ENCODE measurements around the gene MMP20. TPM values are rescaled to one million over a fixed set of nuclear protein-coding genes. Genes with fewer than 3 reads are reported as not detected.

The MMP20 gene
- total RNA-seq, 1 donor from 2014 or later: not detected

DNA sequence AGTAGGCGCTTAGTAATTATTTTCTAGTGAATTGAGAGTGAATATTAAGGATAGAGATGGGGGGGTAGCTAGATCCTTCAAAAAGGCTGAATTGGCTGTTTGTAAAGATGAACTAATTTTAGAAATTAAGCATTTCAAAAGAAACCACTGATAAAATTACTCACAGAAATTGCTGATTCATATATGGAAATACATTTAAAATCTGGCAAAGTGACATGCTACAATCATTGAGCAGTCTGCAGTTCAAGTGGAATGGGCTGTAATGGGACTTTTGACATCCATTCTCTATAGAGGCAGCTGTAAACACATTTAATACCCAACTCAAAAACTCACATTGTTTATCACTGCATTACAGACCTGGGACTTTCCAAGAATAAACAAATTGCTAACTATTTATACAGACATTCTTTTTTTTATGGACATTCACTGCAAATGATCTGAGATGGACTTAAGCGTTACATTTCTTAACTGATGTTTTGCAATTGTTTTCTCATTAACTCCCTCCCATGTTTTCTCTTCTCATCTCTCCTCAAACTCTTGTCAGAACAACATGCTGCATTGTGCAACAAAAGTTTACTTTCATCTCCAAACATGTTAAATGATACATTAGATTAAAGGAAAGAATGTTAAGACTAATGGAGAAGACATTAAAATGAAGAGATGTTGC lies 52.4 kb downstream of the MMP20 start:
- Mint-ChIP-seq H3K4me1 (ENCODE audit: low read depth, unreplicated experiment) (no peaks in the 10 kb centered on the region), H3K27ac (ENCODE audit: unreplicated experiment) (no peak overlapping the region), H3K4me3 (ENCODE audit: unreplicated experiment) (no peak overlapping the region), H3K36me3 (ENCODE audit: low read depth, unreplicated experiment) (peaks cover 4% of the 10 kb centered on the region), H3K27me3 (ENCODE audit: low read depth, unreplicated experiment) (no peaks in the 10 kb centered on the region), H3K9me3 (ENCODE audit: unreplicated experiment) (peaks cover 9% of the 10 kb centered on the region)
- Histone ChIP-seq H4K20me1 (ENCODE audit: insufficient read depth, low read length) (no peaks in the 10 kb centered on the region), H3K4me3 (ENCODE audit: insufficient read depth, low read depth, low read length) (no peak overlapping the region), H3K9ac (ENCODE audit: low read length) (no peak overlapping the region), H2AFZ (ENCODE audit: low read depth, low read length) (no peak overlapping the region), H3K79me2 (ENCODE audit: insufficient read depth, low read length) (no peaks in the 10 kb centered on the region), H3K4me1 (ENCODE audit: insufficient read depth, low read length) (no peaks in the 10 kb centered on the region), H3K27ac (ENCODE audit: low read depth, low read length) (no peak overlapping the region), H3K9me3 (ENCODE audit: insufficient read depth, low read depth, low read length) (peaks cover 2% of the 10 kb centered on the region), H3K4me2 (ENCODE audit: low read length) (no peak overlapping the region), H3K27me3 (ENCODE audit: insufficient read depth, low read length) (no peaks in the 10 kb centered on the region), H3K36me3 (ENCODE audit: insufficient read depth, low read length) (no peaks in the 10 kb centered on the region)
- DNase-seq (ENCODE audit: low read depth) (no peak), FAIRE-seq (no peak)
- TF ChIP-seq, protein P1, sequence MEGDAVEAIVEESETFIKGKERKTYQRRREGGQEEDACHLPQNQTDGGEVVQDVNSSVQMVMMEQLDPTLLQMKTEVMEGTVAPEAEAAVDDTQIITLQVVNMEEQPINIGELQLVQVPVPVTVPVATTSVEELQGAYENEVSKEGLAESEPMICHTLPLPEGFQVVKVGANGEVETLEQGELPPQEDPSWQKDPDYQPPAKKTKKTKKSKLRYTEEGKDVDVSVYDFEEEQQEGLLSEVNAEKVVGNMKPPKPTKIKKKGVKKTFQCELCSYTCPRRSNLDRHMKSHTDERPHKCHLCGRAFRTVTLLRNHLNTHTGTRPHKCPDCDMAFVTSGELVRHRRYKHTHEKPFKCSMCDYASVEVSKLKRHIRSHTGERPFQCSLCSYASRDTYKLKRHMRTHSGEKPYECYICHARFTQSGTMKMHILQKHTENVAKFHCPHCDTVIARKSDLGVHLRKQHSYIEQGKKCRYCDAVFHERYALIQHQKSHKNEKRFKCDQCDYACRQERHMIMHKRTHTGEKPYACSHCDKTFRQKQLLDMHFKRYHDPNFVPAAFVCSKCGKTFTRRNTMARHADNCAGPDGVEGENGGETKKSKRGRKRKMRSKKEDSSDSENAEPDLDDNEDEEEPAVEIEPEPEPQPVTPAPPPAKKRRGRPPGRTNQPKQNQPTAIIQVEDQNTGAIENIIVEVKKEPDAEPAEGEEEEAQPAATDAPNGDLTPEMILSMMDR (IDR thresholded peaks at IDR 0.05; ENCODE audit: insufficient read depth, low read depth, low read length): no peak
- TF ChIP-seq EZH2 (IDR thresholded peaks at IDR 0.05; ENCODE audit: insufficient read depth, low read length): no peak

GRCh38 chr11:102568851-102569250 lies 56.3 kb downstream of the MMP20 start:
- Mint-ChIP-seq H3K27me3 (ENCODE audit: low read depth, unreplicated experiment) (no peaks in the 10 kb centered on the region), H3K4me1 (ENCODE audit: low read depth, unreplicated experiment) (peaks cover 4% of the 10 kb centered on the region), H3K27ac (ENCODE audit: unreplicated experiment) (no peak overlapping the region), H3K9me3 (ENCODE audit: unreplicated experiment) (peaks cover 19% of the 10 kb centered on the region), H3K36me3 (ENCODE audit: low read depth, unreplicated experiment) (peaks cover 8% of the 10 kb centered on the region), H3K4me3 (ENCODE audit: unreplicated experiment) (no peak overlapping the region)
- Histone ChIP-seq H2AFZ (ENCODE audit: low read depth, low read length) (no peak overlapping the region), H4K20me1 (ENCODE audit: insufficient read depth, low read length) (no peaks in the 10 kb centered on the region), H3K36me3 (ENCODE audit: insufficient read depth, low read length) (no peaks in the 10 kb centered on the region), H3K27me3 (ENCODE audit: insufficient read depth, low read length) (no peaks in the 10 kb centered on the region), H3K9ac (ENCODE audit: low read length) (no peak overlapping the region), H3K4me1 (ENCODE audit: insufficient read depth, low read length) (no peaks in the 10 kb centered on the region), H3K27ac (ENCODE audit: low read depth, low read length) (no peak overlapping the region), H3K4me3 (ENCODE audit: insufficient read depth, low read depth, low read length) (no peak overlapping the region), H3K9me3 (ENCODE audit: insufficient read depth, low read depth, low read length) (peaks cover 8% of the 10 kb centered on the region), H3K4me2 (ENCODE audit: low read length) (no peak overlapping the region), H3K79me2 (ENCODE audit: insufficient read depth, low read length) (no peaks in the 10 kb centered on the region)
- DNase-seq (ENCODE audit: low read depth) (no peak), FAIRE-seq (no peak)
- no peak for TF ChIP-seq EZH2 (IDR thresholded peaks at IDR 0.05; ENCODE audit: insufficient read depth, low read length)
- TF ChIP-seq, protein P1 (IDR thresholded peaks at IDR 0.05; ENCODE audit: insufficient read depth, low read depth, low read length): no peak

GRCh38 chr11:102566112-102566511 lies 59.0 kb downstream of the MMP20 start:
- Histone ChIP-seq H3K36me3 (ENCODE audit: insufficient read depth, low read length) (no peaks in the 10 kb centered on the region), H3K27me3 (ENCODE audit: insufficient read depth, low read length) (no peaks in the 10 kb centered on the region), H3K4me3 (ENCODE audit: insufficient read depth, low read depth, low read length) (no peak overlapping the region), H2AFZ (ENCODE audit: low read depth, low read length) (no peak overlapping the region), H3K4me1 (ENCODE audit: insufficient read depth, low read length) (peaks cover 2% of the 10 kb centered on the region), H4K20me1 (ENCODE audit: insufficient read depth, low read length) (no peaks in the 10 kb centered on the region), H3K9ac (ENCODE audit: low read length) (no peak overlapping the region), H3K79me2 (ENCODE audit: insufficient read depth, low read length) (no peaks in the 10 kb centered on the region), H3K4me2 (ENCODE audit: low read length) (no peak overlapping the region), H3K9me3 (ENCODE audit: insufficient read depth, low read depth, low read length) (peaks cover 8% of the 10 kb centered on the region), H3K27ac (ENCODE audit: low read depth, low read length) (no peak overlapping the region)
- no peak for FAIRE-seq
- Mint-ChIP-seq H3K4me1 (ENCODE audit: low read depth, unreplicated experiment) (peaks cover 8% of the 10 kb centered on the region), H3K36me3 (ENCODE audit: low read depth, unreplicated experiment) (peaks cover 8% of the 10 kb centered on the region), H3K9me3 (ENCODE audit: unreplicated experiment) (peaks cover 19% of the 10 kb centered on the region), H3K27ac (ENCODE audit: unreplicated experiment) (no peak overlapping the region), H3K27me3 (ENCODE audit: low read depth, unreplicated experiment) (no peaks in the 10 kb centered on the region), H3K4me3 (ENCODE audit: unreplicated experiment) (no peak overlapping the region)
- no peak for DNase-seq (ENCODE audit: low read depth)
- TF ChIP-seq, protein P1 (IDR thresholded peaks at IDR 0.05; ENCODE audit: insufficient read depth, low read depth, low read length): no peak
- no peak for TF ChIP-seq EZH2 (IDR thresholded peaks at IDR 0.05; ENCODE audit: insufficient read depth, low read length)

Data from astrocyte (in vitro differentiated cells and primary cell).